Activated CD4-positive, alpha-beta T cell treated with anti-CD3 and anti-CD28 coated beads, Interleukin-2, Interleukin-6, amounts not matched to agents 100 ng/mL and 50 ng/mL, durations not matched to agents 16 hours and 8 hours (primary cell): ENCODE data around the gene SNX8.
A peak's percentile ranks its signal among the peaks of the same experiment; 100 is the strongest.
"Not testable (repeated sequence)": the region's sequence is repeated elsewhere in the genome, so short reads cannot be mapped to it uniquely, and the experiment has no call there.

Experiments
- DNase-seq: peaks from one replicate; pipeline ENCODE4 v3.0.0-alpha.2; 2020

SNX8 gene

GRCh38 chr7:2314209-2314955 is at the start of gene SNX8:
Gene SNX8 (minus strand): TSS chr7:2314441. CDS start chr7:2314421, 20 bp downstream.
- DNase-seq = peak; percentile 97

- DNase-seq = no peak
Measured at GRCh38 chr7:2362385-2363088, 48.3 kb upstream of the SNX8 start.

- no peak for DNase-seq
Measured at GRCh38 chr7:2360796-2361195, 46.6 kb upstream of the SNX8 start.

GRCh38 chr7:2359610-2360009 is 45.4 kb upstream of the SNX8 start:
- DNase-seq = no peak

DNA sequence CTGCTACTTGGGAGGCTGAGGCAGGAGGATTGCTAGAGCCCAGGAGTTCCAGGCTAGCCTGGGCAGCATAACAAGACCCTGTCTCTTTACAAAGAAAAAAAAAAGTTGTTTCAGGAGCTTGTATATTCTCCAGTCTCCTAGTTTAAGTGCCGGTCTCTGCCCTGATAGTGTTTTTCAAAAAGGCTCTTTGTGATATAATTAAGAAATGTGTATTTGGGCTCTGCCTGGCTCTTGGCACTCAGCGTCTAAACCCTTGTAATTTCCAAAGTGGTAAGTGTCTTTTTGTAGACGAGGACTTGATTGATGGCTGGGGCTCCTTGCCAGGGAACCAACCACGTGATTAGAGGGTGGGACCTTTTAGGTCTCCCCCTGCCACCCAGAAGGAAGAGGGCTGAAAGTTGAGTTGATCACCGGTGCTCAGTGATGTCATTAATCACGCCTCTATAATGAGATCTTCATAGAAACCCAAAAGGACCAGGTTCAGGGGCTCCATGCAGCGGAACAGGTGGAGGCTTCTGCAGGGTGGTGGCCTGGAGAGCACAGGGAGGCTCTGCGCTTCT is 44.8 kb upstream of the SNX8 start:
- DNase-seq = no peak

GRCh38 chr7:2357571-2357970 is 43.3 kb upstream of the SNX8 start:
- no peak for DNase-seq

DNA sequence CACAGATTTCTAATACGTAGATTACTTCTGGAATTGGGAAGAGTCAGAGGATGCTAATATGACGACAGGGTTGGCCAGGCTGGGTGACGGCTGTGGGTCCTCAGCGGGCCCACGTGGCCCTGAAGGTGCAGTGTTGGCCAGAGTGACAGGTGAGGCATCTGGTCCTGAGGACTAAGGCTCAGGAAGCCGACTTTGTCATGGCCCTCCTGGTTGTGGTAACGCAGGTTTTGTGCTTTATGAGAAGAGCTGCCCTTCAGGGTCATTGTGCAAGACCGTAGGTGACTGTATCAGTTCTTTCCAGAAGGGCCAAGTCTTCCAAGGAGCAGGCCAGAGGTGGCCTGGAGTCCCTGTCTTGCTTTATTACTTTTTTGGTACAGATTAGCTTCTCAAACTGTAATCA is 42.9 kb upstream of the SNX8 start:
- no peak for DNase-seq

GRCh38 chr7:2355705-2356008 is 41.4 kb upstream of the SNX8 start:
- DNase-seq = no peak

DNA sequence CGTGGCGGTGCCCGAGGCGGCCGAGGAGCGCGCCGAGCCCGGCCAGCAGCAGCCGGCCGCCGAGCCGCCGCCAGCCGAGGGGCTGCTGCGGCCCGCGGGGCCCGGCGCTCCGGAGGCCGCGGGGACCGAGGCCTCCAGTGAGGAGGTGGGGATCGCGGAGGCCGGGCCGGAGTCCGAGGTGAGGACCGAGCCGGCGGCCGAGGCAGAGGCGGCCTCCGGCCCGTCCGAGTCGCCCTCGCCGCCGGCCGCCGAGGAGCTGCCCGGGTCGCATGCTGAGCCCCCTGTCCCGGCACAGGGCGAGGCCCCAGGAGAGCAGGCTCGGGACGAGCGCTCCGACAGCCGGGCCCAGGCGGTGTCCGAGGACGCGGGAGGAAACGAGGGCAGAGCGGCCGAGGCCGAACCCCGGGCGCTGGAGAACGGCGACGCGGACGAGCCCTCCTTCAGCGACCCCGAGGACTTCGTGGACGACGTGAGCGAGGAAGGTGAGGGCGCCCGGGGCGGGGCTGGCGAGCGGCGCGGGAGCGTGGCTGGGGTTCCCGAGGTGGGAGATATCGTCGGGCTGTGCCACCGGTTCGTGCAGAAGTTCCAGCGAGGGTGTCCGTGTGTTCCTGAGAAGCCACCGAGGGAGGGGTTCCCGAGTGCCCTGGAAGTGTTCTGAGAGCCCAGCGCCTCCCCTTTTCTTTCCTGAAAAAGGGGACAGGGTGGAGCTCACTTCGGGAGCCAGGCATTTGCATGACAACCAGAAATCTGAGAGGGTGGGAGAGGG is 40.9 kb upstream of the SNX8 start:
- peak; percentile 13 for DNase-seq

GRCh38 chr7:2354186-2354938 is 40.1 kb upstream of the SNX8 start, which contains the start of gene EIF3B:
Gene EIF3B (plus strand): TSS chr7:2354827. CDS start chr7:2354922, 95 bp downstream.
- DNase-seq = peak; percentile 90

- DNase-seq = peak; percentile 92
Measured at GRCh38 chr7:2353936-2354185, 39.6 kb upstream of the SNX8 start.

DNA sequence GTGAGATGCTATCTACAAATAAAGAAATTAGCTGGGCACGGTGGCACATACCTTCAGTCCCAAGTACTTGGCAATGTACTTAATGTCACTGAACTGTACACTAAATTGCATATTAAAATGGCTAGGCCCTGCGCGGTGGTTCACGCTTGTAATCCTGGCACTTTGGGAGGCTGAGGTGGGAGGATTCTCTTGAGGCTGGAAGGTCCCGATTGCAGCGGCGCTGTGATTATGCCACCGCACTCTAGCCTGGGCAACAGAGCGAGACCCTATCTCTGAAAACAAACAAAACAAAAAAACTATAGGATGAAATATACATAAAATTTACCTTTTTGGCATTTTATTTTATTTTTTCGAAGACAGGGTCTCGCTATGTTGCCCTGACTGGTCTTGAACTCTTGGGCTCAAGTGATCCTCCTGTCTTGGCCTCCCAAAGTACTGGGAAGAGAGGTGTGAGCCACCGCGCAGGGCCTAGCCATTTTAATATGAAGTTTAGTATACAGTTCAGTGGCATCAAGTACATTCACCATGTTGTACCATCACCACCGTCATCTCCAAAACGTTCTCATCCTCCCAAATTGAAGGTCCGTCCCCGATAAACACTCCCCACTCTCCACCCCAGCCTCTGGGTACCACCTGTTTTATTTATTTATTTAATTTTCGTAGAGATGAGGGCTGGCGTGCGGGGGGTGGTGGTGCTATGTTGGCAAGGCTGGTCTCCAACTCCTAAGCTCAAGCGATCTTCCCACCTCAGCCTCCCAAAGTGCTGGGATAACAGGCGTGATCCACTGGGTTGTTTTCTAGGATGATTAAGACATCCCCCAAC is 39.1 kb upstream of the SNX8 start:
- no peak for DNase-seq

- DNase-seq = no peak
Measured at GRCh38 chr7:2350861-2351260, 36.6 kb upstream of the SNX8 start.

DNA sequence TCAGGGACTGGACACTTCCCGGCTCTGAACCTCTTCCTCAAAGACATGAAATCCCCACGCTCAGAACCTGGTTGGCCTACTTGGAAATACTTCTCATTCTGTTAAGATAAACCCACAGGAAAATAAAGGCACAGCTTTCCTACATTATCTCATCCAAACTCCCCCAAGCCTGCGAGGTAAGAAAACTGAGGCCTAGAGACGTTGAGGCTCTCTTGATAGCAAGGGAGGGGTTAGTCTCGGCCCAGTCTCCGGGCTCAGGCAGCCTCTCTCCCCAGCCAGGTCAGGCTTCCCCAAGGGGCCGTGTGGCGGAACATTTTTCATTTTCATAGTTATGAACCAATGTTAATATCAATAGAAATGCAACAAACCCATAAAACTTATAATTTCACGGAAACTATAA is 35.8 kb upstream of the SNX8 start:
- DNase-seq = no peak

DNA sequence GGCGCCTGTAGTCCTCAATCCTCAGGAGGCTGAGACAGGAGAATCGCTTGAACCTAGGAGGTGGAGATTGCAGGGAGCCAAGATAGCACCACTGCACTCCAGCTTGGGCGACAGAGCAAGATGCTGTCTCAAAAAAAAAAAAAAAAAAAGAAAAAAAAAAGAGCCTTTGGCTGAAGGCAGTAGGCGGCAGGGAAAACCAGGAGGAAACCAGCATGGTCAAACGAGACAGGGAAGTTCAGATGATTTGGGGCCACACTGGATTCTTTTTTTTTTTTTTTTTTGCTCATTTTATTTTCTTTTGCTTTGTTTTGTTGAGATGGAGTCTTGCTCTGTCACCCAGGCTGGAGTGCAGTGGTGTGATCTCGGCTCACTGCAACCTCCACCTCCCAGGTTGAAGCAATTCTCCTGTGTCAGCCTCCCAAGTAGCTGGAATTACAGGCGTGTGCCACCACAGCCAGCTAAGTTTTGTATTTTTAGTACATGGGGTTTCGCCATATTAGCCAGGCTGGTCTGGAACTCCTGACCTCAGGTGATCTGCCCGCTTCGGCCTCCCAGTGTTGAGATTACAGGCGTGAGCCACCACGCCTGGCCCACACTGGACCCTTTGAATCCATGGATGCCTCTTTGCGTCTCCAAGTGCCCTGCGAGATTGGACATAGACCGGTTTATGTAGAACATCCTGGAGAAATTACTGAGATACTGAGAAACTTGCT is 33.3 kb upstream of the SNX8 start:
- DNase-seq = not testable (repeated sequence)

DNA sequence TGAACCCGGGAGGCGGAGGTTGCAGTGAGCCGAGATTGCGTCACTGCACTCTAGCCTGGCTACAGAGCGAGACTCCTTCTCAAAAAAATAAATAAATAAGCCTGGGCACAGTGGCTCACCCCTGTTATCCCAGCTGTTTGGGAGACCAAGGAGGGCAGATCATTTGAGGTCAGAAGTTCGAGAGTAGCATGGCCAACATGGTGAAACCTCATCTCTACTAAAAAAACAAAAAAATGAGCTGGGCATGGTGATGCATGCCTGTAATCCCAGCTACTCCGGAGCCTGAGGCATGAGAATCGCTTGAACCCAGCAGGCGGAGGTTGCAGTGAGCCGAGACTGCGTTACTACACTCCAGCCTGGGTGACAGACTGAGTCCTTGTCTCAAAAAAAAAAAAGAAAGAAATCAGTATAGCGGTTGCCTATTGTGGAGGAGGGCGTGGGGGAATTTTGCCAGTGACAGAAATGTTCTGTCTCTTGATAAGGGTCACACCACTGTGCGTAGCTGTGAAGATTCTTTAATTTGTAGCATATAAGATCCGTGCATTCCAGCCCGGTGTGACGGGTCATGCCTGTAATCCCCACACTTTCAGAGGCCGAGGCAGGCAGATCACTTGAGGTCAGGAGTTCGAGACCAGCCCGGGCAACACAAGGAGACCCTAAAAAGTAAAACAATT is 22.5 kb upstream of the SNX8 start:
- DNase-seq = no peak

DNA sequence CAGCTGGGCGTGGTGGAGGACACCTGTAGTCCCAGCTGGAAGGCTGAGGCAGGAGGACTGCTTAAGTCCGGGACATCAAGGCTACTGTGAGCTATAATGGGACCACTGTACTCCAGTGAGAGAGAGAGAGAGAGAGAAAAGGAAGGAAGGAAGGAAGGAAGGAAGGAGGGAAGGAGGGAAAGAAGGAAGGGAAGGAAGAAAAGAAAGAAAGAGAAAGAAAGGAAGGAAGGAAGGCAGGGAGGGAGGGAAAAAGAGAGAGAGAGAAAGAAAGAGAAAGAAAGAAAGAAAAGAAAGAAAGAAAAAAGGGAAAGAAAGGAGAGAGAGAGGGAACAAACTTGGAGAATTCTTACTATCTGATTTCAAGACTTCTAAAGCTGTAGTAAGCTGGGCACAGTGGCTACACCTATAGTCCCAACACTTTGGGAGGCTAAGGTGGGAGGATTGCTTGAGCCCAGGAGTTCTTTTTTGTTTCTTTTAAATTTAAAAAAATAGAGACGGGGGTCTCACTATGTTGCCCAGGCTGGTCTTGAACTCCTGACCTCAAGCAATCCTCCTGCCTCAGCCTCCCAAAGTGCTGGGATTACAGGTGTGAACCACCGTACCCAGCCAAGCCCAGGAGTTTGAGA is 18.5 kb upstream of the SNX8 start:
- not testable (repeated sequence) for DNase-seq

DNA sequence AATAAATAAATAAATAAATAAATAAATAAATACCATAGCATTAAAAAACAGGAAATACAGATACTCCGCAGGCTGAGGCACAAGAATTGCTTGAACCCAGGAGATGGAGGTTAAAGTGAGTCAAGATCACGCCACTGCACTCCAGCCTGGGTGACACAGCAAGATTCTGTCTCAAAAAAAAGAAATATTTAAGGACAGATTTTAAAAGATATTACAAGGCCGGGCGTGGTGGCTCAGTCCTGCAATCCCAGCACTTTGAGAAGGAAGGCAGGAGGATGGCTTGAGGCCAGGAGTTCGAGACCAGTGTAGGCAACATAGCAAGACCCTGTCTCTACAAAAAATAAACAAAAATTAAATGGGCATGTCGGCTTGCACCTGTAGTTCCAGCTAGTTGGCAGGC is 17.5 kb upstream of the SNX8 start:
- no peak for DNase-seq

GRCh38 chr7:2330493-2330892 is 16.3 kb upstream of the SNX8 start:
- no peak for DNase-seq

DNA sequence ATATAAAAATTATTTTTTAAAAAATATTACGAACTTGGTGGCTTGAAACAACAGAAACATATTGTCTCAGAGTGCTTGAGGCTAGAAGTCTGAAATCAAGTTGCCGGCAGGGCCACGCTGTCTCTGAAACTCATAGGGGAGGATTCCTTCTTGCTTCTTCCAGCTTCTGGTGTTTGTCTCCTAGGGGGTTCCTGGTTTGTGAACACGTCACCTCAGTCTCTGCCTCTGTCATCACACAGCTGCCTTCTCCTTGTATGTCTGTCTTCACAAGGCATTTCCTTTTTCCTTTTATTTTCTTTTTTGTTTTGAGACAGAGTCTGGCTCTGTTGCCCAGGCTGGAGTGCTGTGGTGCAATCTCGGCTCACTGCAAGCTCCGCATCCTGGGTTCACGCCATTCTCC is 12.7 kb upstream of the SNX8 start:
- no peak for DNase-seq
